Naive B cell (primary cell): Measurements from ENCODE around the gene ACSL6. TPM values are rescaled to one million over a fixed set of nuclear protein-coding genes. Genes with fewer than 3 reads are reported as not detected.

Experiments used
- ATAC-seq, 2 donors: fragments of 150-1000 bp; cut with Tn5 transposase; 2 replicates each; pipeline ENCODE4 v1.10.0; 2021; ENCODE audit warnings: low read depth in 2 of 2, mild to moderate bottlenecking in 2 of 2, moderate library complexity in 2 of 2
- DNase-seq: peaks from one replicate; pipeline ENCODE4 v3.0.0; 2022
- H3K27ac Mint-ChIP-seq, 6 donors: one replicate each; pipeline ENCODE4 v1.8.0; 2020 to 2022; ENCODE audit warnings: mild to moderate bottlenecking in 6 of 6, mixed read lengths in 6 of 6, moderate library complexity in 5 of 6, inconsistent platforms in 2 of 6
- H3K27me3 Mint-ChIP-seq, 3 donors: one replicate each; pipeline ENCODE4 v1.8.0; 2021 to 2022; ENCODE audit warnings: mixed read lengths in 3 of 3, mild to moderate bottlenecking in 1 of 3
- H3K36me3 Mint-ChIP-seq, 2 donors: one replicate each; pipeline ENCODE4 v1.8.0; 2020 to 2022; ENCODE audit warnings: mixed read lengths in 2 of 2, inconsistent platforms in 1 of 2, mild to moderate bottlenecking in 1 of 2
- H3K4me1 Mint-ChIP-seq, 3 donors: one replicate each; pipeline ENCODE4 v1.8.0; 2020 to 2022; ENCODE audit warnings: mixed read lengths in 3 of 3, inconsistent platforms in 1 of 3, mild to moderate bottlenecking in 1 of 3, moderate library complexity in 1 of 3
- H3K4me3 Mint-ChIP-seq, 8 donors: one replicate each; pipeline ENCODE4 v1.8.0; 2020 to 2022; ENCODE audit warnings: mild to moderate bottlenecking in 8 of 8, mixed read lengths in 8 of 8, moderate library complexity in 8 of 8, inconsistent platforms in 2 of 8
- H3K9me3 Mint-ChIP-seq, 7 donors: one replicate each; pipeline ENCODE4 v1.8.0; 2020 to 2022; ENCODE audit warnings: mixed read lengths in 7 of 7, mild to moderate bottlenecking in 5 of 7, inconsistent platforms in 2 of 7, moderate library complexity in 1 of 7
- polyA plus RNA-seq, 6 donors: library from polyadenylated mRNA; unstranded; fragments of 300-500 nt; fragmentation: Illumina TruSeq; gene quantifications; one replicate each; pipeline ENCODE4 v1.2.3, GENCODE V29; 2021; ENCODE audit warnings: low read depth in 6 of 6

The ACSL6 gene, protein sequence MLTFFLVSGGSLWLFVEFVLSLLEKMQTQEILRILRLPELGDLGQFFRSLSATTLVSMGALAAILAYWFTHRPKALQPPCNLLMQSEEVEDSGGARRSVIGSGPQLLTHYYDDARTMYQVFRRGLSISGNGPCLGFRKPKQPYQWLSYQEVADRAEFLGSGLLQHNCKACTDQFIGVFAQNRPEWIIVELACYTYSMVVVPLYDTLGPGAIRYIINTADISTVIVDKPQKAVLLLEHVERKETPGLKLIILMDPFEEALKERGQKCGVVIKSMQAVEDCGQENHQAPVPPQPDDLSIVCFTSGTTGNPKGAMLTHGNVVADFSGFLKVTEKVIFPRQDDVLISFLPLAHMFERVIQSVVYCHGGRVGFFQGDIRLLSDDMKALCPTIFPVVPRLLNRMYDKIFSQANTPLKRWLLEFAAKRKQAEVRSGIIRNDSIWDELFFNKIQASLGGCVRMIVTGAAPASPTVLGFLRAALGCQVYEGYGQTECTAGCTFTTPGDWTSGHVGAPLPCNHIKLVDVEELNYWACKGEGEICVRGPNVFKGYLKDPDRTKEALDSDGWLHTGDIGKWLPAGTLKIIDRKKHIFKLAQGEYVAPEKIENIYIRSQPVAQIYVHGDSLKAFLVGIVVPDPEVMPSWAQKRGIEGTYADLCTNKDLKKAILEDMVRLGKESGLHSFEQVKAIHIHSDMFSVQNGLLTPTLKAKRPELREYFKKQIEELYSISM
- under 1 TPM in 1 of 6 donors, not detected in 5; 0.16 TPM for polyA plus RNA-seq

DNA sequence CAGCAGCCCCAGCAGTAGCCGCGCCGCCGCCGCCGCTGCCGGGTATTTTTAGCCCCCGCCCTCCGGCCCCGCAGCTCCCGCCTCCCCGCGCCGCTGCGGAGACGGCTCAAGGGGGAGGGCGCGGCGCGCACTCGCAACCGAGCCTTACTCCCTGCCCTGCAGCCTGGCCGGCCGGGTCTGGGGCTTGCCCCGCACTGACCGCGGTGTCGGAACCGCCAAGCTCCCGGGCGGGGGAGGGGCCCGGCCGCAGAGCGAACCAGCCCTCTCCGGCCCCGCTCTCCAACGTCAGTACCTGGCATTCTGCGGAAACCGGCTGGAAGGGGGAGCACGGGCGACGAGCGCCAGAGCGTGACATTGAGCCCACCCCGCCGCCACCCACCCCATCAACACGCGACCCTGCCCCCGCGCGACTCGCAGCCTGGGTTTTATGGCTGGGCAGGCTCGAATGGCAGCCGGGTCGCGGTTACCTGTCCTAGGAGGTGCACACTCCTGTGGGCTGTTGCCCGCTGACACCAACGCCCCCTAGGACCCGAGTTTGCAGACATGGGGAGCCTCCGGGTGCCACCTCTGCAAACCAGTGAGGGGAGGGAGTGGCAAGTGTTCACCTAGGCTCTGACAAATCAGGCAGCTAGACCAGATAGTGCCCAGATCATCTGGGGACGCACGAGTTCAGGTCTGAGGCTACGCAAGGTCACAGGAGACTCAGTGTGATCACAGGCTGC, at the start of gene ACSL6:
ACSL6 (minus strand) TSS at position 37 of the 722 bp plus-strand sequence. CDS start 105 bp downstream, outside the sequence.
- H3K4me3 Mint-ChIP-seq, result peak within 1 kb of the TSS; percentile 65 to 91 (median 78)
- H3K27me3 Mint-ChIP-seq, result peaks cover 55 to 75% (median 71%) of the 10 kb centered on the region in 3 donors
- peak; percentile 28 for DNase-seq
- H3K36me3 Mint-ChIP-seq, result no peaks in the 10 kb centered on the region
- H3K4me1 Mint-ChIP-seq, result peaks cover 11 to 16% (median 11%) of the 10 kb centered on the region in 3 donors
- ATAC-seq, result peak; percentile 72 to 76
- H3K9me3 Mint-ChIP-seq, result peaks cover 0 to 2% (median 0%) of the 10 kb centered on the region in 7 donors
- peak within 1 kb of the TSS in 4 of 6 donors; percentile 4 to 97 (median 52) for H3K27ac Mint-ChIP-seq

DNA sequence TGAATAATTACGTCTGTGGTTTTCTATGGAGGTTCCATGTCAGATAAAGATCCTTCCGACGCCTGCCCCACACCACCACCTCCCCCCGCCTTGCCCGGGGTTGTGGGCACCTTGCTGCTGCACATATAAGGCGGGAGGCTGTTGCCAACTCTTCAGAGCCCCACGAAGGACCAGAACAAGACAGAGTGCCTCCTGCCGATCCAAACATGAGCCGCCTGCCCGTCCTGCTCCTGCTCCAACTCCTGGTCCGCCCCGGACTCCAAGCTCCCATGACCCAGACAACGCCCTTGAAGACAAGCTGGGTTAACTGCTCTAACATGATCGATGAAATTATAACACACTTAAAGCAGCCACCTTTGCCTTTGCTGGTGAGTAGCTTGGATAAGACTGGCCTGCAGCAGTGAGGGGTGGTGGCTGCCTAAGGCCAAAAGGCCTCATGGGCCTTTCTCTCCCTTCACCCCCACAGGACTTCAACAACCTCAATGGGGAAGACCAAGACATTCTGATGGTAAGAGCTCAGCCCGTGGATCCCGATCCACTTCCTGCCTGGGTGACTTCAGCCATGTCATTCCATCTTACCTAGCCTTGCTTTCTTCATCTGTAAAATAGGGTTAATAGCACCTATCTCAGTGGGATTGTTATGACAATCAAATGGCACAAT, 49.2 kb upstream of the ACSL6 start, which contains the start of gene IL3:
IL3 (plus strand) TSS at position 155 of the 661 bp plus-strand sequence; CDS start at position 207, 52 bp downstream.
- Mint-ChIP-seq H3K9me3 (no peaks in the 10 kb centered on the region), H3K27me3 (no peaks in the 10 kb centered on the region), H3K27ac (peak within 1 kb of the TSS in 4 of 6 donors; percentile 29 to 38 (median 35)), H3K4me3 (no peak within 1 kb of the TSS), H3K36me3 (no peaks in the 10 kb centered on the region), H3K4me1 (peaks cover 8 to 15% (median 12%) of the 10 kb centered on the region in 3 donors)
- ATAC-seq (no peak), DNase-seq (no peak)

DNA sequence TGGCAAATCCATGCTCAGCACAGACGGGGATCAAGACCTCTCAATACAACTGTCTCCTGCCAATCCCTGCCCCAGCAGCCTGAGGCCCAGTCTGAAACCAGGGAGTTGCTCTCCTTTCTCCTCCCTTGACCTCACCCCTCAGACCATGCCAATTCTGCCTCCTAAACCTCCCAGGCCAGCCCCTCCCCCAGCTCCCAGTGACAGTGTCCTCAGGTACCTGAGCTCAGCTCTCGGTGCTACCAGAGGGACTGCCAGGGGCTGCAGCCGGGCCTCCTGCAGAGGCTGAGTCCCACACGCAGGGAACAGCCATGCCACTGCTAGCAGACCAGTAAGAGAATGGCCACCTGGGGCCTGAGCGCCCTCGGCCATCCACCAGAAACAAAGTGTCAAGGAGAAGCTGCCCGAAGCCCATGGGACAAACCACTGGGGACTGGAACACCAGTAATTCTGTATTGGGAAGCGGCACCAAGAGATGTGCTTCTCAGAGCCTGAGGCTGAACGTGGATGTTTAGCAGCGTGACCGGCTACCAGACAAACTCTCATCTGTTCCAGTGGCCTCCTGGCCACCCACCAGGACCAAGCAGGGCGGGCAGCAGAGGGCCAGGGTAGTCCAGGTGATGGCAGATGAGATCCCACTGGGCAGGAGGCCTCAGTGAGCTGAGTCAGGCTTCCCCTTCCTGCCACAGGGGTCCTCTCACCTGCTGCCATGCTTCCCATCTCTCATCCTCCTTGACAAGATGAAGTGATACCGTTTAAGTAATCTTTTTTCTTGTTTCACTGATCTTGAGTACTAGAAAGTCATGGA, 48.4 kb upstream of the ACSL6 start:
- ATAC-seq (no peak), DNase-seq (no peak)
- no peaks in the 10 kb centered on the region for H3K9me3 Mint-ChIP-seq
- no peak overlapping the region for H3K4me3 Mint-ChIP-seq
- H3K27ac Mint-ChIP-seq, result peak overlapping the region in 2 of 6 donors; percentile 38
- no peaks in the 10 kb centered on the region for H3K36me3 Mint-ChIP-seq
- no peaks in the 10 kb centered on the region for H3K27me3 Mint-ChIP-seq
- H3K4me1 Mint-ChIP-seq, result peaks cover 8 to 15% (median 12%) of the 10 kb centered on the region in 3 donors

DNA sequence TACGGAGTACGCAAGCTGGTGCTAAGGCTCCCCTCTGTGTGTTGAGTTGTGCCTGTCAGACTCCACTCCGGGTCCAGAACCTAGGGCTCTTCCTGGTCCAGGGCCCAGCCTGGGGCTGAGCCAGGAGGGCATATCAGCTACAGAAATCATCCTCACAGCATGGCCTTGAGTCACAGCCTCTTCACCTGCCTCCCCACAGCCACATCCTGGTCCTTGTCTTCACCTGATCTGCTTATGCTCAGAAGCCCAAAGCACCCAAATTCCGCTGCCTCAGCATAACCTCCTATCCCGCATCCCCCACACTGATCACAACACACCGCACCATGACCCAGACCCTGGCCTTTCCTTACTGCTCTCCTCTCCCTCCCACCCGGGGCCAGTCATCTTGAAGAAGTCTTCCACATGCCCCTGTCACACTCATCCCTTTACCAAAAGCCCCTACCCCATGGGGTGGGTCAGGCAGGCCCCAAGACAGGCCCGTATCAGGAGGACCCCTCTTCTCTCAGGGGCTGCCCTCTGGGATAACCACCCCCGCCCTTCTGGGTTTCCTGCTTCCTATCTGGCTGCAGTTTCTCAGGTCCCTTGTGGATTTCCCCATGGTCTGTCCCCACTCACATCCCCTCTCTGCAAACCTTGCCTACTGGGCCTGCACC, 47.7 kb upstream of the ACSL6 start:
- ATAC-seq (no peak), DNase-seq (no peak)
- peak overlapping the region in 2 of 6 donors; percentile 32 to 38 for H3K27ac Mint-ChIP-seq
- H3K27me3 Mint-ChIP-seq, result no peaks in the 10 kb centered on the region
- peaks cover 4 to 15% (median 7%) of the 10 kb centered on the region in 3 donors for H3K4me1 Mint-ChIP-seq
- H3K9me3 Mint-ChIP-seq, result no peaks in the 10 kb centered on the region
- no peak overlapping the region for H3K4me3 Mint-ChIP-seq
- H3K36me3 Mint-ChIP-seq, result no peaks in the 10 kb centered on the region

DNA sequence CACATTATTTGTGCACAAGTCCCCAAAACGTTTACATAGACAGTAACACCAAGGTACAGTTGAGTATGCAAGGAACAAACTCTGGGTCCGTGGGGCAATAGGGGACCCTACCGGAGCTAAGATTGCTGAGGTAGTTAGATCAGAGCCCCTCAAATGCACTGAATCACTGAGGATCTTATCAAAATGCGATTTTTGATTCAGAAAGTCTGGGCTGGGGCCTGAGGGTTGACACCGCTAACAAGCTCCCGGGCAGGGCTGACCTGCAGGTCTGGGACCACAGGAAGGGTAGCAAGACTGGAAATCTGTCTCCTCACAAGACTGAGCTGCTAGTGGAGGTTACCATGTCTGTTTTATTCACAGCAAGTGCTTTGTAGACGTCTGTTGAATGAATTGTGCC, 47.2 kb upstream of the ACSL6 start:
- Mint-ChIP-seq H3K27me3 (no peaks in the 10 kb centered on the region), H3K27ac (no peak overlapping the region), H3K9me3 (no peaks in the 10 kb centered on the region), H3K36me3 (no peaks in the 10 kb centered on the region), H3K4me3 (no peak overlapping the region), H3K4me1 (peaks cover 4 to 14% (median 5%) of the 10 kb centered on the region in 3 donors)
- no peak for ATAC-seq
- no peak for DNase-seq

DNA sequence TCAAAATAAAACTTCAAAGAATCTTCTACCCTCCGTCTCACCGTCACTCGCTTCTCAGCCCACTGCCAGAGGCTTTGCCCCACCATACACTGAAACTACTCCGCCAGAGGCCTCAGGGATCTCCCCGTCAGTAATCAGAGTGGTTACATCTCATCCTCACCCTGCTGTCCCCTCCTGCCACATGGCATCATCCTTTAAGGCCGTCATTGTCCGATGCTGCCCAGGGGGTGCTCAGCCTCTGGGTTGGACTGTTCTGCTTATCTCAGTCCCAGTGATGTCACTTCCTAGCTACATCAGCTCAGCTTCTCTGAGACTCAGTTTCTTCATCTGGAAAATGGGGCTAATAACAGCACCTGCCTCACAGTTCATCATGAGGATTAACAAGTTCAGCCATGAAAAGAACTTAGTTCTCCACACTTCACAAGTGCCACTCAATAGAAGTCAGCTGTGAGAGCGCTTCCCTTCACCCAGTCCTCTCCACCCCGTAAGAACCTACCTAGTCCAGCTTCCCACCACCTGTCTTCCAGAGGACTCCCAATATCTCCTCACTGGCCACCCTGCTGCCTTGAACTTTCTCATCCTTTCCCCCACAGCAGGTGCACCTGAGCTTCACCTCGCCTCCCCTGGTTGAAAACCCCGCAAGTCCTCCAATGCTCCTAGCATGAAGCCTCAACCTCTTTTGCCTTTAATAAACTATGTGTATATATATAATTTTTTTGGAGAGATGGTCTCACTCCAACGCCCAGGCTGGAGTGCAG, 46.2 kb upstream of the ACSL6 start:
- Mint-ChIP-seq H3K36me3 (no peaks in the 10 kb centered on the region), H3K9me3 (no peaks in the 10 kb centered on the region), H3K4me3 (no peak overlapping the region), H3K4me1 (peaks cover 0 to 9% (median 0%) of the 10 kb centered on the region in 3 donors), H3K27me3 (no peaks in the 10 kb centered on the region), H3K27ac (peak overlapping the region in 2 of 6 donors; percentile 23 to 47)
- ATAC-seq (no peak), DNase-seq (no peak)

DNA sequence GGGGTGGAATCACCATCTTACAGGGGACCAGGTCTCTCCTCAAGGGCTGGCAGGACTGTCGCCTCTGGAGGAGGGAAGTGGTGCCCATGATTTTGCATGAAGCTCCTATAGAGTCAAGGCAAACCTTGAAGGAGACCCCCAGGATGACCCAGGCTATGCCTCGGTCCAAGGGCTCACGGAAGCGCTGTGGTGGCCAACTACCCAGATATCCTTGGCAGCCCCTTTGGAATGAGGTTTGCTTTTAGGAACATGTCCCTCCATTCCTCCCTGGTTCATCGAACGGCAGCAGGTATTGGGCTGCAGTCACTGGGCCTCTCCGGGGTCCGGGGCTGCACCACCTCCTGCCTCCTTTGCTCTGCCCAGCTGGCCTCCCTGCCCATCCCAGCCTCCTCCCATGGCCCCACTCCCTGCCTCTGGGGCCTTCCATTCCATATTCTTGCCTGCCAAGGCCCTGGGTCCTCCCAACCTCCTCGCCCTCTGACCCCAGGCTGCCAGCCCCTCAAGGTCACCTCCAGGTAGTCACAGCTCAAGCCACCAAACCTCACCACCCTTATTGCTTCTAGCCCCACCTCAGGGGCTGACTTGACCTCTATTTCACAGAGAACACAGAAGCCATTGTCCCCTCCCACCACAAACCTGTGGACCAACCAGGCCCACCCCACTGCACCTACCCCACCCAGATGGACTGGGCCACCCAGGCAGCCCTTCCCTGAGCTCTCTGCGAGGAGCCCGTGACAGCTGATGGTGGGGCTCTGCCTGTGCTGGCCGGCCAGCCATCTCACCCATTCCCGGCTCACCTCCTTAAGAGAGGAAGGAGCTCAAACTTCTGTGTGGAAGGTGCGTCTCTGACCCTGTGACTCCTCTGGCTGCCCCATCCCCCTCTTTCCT, 45.4 kb upstream of the ACSL6 start:
- no peak for ATAC-seq
- no peak overlapping the region for H3K27ac Mint-ChIP-seq
- no peak overlapping the region for H3K4me3 Mint-ChIP-seq
- H3K4me1 Mint-ChIP-seq, result peaks cover 0 to 9% (median 0%) of the 10 kb centered on the region in 3 donors
- H3K27me3 Mint-ChIP-seq, result peaks cover 0 to 4% (median 0%) of the 10 kb centered on the region in 3 donors
- no peaks in the 10 kb centered on the region for H3K9me3 Mint-ChIP-seq
- DNase-seq, result no peak
- H3K36me3 Mint-ChIP-seq, result no peaks in the 10 kb centered on the region

DNA sequence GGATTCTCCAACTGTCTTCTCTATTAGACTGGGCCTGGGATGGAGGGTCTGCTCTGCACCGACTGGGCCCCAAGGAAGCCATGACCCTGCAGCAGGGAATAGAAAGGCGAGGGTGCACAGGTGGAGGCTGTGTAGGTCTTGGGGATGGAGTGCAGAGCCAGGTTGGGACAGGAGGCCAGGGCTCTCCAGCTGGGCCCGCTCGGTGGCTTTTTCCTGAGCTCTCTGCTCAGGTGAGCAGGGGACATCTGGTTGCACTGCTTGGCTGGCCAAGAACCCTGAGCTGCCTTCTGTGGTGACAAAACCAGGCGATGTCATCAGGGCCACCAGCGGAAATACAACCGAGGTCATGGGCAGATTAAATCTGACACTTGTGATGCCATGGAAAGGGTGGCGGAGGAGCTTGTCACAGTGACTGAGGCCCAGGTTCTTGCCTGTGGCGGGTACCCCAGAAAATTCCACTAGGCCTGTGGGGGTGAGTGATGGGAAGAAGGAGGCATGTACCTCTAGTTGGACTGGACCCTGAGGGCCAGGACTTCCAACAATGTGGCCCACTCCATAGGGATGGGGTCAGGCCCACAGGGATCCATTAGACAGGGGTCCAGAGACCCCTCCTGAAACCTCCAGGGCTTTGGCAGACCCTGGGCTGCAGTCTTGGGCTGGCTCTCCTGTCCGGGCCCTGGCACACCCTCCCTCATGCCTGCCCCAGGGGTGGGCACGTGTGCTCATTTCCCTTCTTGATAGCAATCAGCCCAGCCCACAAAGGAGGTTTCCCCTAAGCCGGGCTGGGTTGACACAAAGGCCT, 44.6 kb upstream of the ACSL6 start:
- Mint-ChIP-seq H3K4me1 (peaks cover 0 to 4% (median 0%) of the 10 kb centered on the region in 3 donors), H3K27me3 (peaks cover 0 to 9% (median 6%) of the 10 kb centered on the region in 3 donors), H3K36me3 (no peaks in the 10 kb centered on the region), H3K27ac (no peak overlapping the region), H3K4me3 (peak overlapping the region in 1 of 8 donors; percentile 30), H3K9me3 (no peaks in the 10 kb centered on the region)
- no peak for ATAC-seq
- no peak for DNase-seq

DNA sequence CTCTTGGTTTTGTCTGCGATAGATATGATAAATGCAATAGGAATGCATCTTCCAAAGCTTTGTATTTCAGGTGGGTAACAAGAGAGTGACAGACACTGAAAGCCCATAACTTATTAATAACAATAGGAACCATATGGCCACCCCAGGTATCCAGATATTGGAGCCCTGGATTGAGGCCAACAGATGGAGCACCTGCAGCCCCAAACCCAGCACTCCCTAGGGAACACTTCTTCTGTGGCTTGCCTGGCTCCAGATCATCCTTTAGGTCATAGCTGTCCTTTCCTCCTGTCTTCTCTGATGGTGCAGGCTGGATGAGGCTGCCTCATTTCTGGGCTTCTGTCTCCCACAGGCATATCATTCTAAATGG, 44.0 kb upstream of the ACSL6 start:
- no peak for DNase-seq
- no peak for ATAC-seq
- Mint-ChIP-seq H3K9me3 (no peaks in the 10 kb centered on the region), H3K4me3 (no peak overlapping the region), H3K4me1 (no peaks in the 10 kb centered on the region), H3K36me3 (no peaks in the 10 kb centered on the region), H3K27me3 (peaks cover 0 to 9% (median 8%) of the 10 kb centered on the region in 3 donors), H3K27ac (no peak overlapping the region)
